HUES48 (cell line): Measurements from ENCODE around the gene SLC25A48.

Experiments used
- H3K27ac ChIP-seq: one replicate; pipeline ENCODE4 v1.7.0; 2013; ENCODE audit warnings: low read depth, low read length, inconsistent platforms
- H3K27me3 ChIP-seq: 2 replicates; pipeline ENCODE4 v1.6.1; 2013; ENCODE audit warnings: mild to moderate bottlenecking, low read length; ENCODE audit not compliant: control insufficient read depth, insufficient read depth
- H3K36me3 ChIP-seq: 2 replicates; pipeline ENCODE4 v1.6.1; 2013; ENCODE audit warnings: low read length; ENCODE audit not compliant: control insufficient read depth, insufficient read depth
- H3K4me1 ChIP-seq: 2 replicates; pipeline ENCODE4 v1.6.1; 2013; ENCODE audit warnings: mild to moderate bottlenecking, low read length; ENCODE audit not compliant: control insufficient read depth, insufficient read depth
- H3K4me3 ChIP-seq: 2 replicates; pipeline ENCODE4 v1.5.1; 2013; ENCODE audit warnings: mild to moderate bottlenecking, low read depth, low read length
- H3K9ac ChIP-seq: 2 replicates; pipeline ENCODE4 v1.6.1; 2013; ENCODE audit warnings: mild to moderate bottlenecking, low read depth, low read length, moderate library complexity
- H3K9me3 ChIP-seq: 2 replicates; pipeline ENCODE4 v1.6.1; 2013; ENCODE audit warnings: low read length; ENCODE audit not compliant: control insufficient read depth, insufficient read depth

Gene SLC25A48

DNA sequence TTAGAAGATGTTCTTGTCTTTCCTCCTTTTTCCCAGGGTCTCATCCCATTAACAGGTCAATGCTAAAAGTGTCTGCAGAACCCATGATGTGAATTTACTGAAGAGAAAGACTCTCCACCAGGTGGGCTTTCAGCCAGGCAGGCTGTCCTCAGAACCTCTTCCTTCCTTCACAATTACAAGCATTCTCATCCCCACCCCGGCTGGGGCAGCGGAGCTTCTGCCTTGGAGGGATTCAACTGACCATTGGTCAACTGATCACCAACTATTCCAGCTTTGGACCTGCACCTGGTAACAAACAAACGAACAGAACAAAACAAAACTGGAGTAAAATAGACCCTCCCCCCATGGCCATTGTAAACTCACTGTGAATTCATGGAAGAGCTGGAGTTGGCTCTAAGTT is 48.6 kb downstream of the SLC25A48 start:
- H3K4me3 ChIP-seq: no peak overlapping the region
- no peak overlapping the region for H3K27ac ChIP-seq

DNA sequence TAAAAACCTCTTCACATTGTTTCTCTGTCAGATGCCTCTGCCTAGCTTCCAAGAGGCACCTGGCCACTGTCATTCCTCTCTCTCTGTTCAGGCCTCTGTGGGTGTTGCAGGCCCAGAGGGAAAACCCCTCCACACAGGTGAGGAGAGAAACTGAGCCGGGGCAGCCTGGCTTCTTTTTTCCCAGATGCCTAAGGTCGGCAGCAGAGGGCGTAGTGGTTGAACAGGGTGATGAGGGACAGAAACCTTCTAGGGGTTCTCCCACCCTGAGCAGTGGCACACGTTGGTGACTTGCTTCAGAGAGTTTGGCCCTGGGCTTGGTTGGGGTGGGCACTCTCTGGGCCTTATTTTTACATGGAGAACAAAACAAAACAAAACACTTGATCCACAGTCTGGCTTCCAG is 49.0 kb downstream of the SLC25A48 start:
- no peaks in the 10 kb centered on the region; the same call in 1 of the 2 replicates for H3K4me1 ChIP-seq
- H3K27me3 ChIP-seq: peaks cover 9% of the 10 kb centered on the region
- no peak overlapping the region for H3K27ac ChIP-seq
- no peak overlapping the region for H3K4me3 ChIP-seq
- no peaks in the 10 kb centered on the region for H3K36me3 ChIP-seq
- no peak overlapping the region for H3K9ac ChIP-seq
- H3K9me3 ChIP-seq: no peaks in the 10 kb centered on the region

More for the DNA sequence above, 48.6 kb downstream of the SLC25A48 start:
- H3K9me3 ChIP-seq: no peaks in the 10 kb centered on the region
- H3K4me1 ChIP-seq: no peaks in the 10 kb centered on the region; the same call in 1 of the 2 replicates
- no peaks in the 10 kb centered on the region for H3K36me3 ChIP-seq
- H3K27me3 ChIP-seq: peaks cover 5% of the 10 kb centered on the region
- H3K9ac ChIP-seq: no peak overlapping the region

DNA sequence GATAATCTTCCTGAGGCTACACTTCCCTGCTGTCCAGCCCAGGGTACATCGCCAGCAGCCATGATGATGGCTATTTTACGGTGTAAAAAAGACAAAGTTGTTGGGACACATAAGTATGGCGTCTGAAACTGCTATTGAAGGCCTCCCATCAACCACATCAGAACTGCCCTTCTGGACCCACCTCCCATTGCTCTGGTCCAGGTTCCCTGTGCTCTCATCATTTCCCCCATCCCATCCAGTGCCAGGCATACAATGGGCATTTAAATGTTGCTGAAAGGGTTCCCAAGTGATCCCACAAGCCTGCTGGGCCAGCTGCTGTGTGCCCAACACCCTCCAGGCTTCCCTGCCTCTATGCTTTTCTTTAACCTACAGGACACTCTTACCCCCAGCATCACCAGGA is 50.6 kb downstream of the SLC25A48 start:
- Histone ChIP-seq H3K27ac (no peak overlapping the region), H3K4me1 (no peaks in the 10 kb centered on the region; the same call in 1 of the 2 replicates), H3K9me3 (no peaks in the 10 kb centered on the region), H3K9ac (no peak overlapping the region), H3K27me3 (peaks cover 20% of the 10 kb centered on the region), H3K36me3 (no peaks in the 10 kb centered on the region), H3K4me3 (no peak overlapping the region)

DNA sequence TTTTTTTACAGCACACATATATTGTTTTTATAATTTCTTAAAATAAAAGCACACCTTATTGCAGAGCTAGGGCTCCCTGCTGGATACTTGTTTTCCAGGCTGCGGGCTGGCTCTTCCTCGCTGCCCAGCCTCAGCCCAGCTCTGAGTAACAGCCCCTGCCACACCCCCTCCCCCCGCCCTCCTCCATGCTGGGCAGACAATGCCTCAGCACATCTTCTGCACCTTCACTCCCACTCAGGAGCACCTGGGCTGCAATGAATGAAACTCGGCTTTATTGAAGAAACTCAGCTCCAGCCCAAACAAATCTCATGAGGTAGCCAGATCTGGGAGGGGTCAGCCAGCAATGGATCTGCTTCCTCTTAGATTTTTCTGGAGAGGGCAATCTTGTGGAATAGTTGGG is 51.7 kb downstream of the SLC25A48 start:
- no peaks in the 10 kb centered on the region; the same call in 1 of the 2 replicates for H3K4me1 ChIP-seq
- H3K9ac ChIP-seq: no peak overlapping the region
- H3K27ac ChIP-seq: no peak overlapping the region
- H3K27me3 ChIP-seq: peaks cover 20% of the 10 kb centered on the region
- H3K9me3 ChIP-seq: no peaks in the 10 kb centered on the region
- no peak overlapping the region for H3K4me3 ChIP-seq
- H3K36me3 ChIP-seq: no peaks in the 10 kb centered on the region

DNA sequence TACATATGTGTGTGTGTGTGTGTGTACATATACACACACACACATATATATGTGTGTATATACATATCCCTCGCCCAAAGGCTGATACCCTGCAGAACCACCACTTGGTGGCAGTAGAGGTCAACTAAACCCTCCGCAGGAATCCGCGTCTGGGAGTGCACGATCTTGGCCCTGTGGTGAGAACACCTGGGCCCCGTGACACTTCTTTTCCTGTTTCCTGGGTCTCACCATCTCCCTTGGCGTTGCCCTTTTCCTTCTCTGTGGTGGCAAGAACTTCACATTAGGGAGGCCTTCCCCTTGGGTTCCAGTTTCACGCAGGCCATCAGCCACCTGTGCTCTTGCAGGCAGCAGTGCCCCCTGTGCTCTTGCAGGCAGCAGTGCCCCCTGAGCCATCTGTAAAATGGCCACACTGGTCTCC is 53.0 kb downstream of the SLC25A48 start:
- H3K4me1 ChIP-seq: no peaks in the 10 kb centered on the region; the same call in 1 of the 2 replicates
- peaks cover 20% of the 10 kb centered on the region for H3K27me3 ChIP-seq
- no peaks in the 10 kb centered on the region for H3K9me3 ChIP-seq
- no peak overlapping the region for H3K27ac ChIP-seq
- H3K9ac ChIP-seq: no peak overlapping the region
- H3K4me3 ChIP-seq: no peak overlapping the region
- H3K36me3 ChIP-seq: no peaks in the 10 kb centered on the region

DNA sequence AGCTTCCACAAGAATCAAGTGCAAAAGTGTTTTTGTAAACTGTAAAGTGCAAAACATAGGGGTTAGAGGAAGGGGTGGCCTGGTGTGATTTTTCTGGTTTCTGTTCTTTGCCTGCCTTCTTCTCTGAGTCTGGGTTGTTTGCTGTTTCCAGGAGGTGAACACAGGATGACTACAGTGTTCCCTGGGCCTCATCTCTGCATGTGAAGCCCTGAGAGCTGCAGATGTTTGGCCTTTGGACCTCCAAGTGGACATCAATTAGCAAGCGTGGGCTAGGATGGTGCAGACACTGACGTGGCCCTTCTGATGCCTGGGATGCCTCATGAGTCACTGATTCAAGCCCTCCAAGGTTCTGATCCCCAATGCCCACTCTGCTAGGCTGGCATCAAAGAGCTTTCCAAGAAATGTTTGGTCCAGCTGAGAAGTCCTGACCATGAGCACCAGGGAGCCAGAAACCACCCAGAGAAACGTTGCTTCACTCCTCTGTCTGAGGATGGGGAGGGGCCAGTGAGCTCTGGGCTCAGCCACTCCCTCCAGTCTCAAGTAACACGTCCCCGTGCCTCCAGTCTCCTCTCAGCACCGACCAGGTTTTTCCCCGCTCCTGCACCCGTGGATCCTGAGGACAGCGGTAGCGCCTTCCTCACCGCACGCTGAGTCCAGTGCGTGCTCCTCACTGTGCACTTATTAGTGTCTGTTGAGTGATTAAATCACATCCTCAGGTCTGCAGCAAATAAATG is 53.6 kb downstream of the SLC25A48 start:
- no peak overlapping the region for H3K27ac ChIP-seq
- no peak overlapping the region for H3K9ac ChIP-seq
- peaks cover 20% of the 10 kb centered on the region for H3K27me3 ChIP-seq
- no peak overlapping the region for H3K4me3 ChIP-seq
- no peaks in the 10 kb centered on the region for H3K9me3 ChIP-seq
- H3K4me1 ChIP-seq: no peaks in the 10 kb centered on the region; the same call in 1 of the 2 replicates
- H3K36me3 ChIP-seq: no peaks in the 10 kb centered on the region

DNA sequence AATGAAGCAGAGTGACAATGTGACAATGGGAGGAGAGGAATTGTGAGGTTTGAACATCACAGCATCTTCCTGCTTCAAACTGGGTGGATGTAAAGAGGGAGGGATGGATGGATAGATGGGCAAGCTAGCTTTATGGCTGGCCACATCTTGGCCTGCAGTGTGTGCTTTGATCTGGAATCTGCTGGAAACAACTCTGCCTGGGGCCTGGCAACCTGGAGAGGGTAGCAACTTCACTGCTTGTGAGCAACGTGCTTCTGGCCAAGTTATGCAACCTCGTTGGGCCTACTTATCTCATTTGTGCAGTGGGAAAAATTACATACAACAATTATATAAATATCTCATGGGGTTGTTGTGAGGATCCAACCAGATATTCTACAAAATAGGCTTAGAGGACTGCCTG is 55.8 kb downstream of the SLC25A48 start:
- H3K27me3 ChIP-seq: peaks cover 20% of the 10 kb centered on the region
- H3K9me3 ChIP-seq: no peaks in the 10 kb centered on the region
- no peak overlapping the region for H3K9ac ChIP-seq
- no peaks in the 10 kb centered on the region for H3K36me3 ChIP-seq
- H3K4me1 ChIP-seq: no peaks in the 10 kb centered on the region; the same call in 1 of the 2 replicates
- no peak overlapping the region for H3K4me3 ChIP-seq
- H3K27ac ChIP-seq: no peak overlapping the region

DNA sequence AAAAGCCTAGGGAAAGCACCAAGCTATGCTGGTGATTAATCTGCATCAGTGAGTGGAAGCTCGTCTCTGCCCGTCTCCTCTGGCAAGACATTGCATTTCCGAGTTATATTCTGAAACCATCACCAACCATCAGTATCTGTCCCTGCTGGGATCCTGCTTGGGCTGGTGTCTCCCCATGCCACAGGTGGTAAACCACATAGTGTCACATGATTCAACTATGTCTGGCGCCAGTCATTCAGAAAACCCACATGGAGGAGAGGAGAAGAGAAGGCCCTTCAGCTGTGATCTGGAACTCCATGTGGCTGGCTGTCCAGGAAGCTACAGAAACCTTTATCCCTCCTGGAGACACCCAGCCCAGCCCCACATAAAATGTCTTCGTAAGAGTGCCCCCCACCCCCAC is 56.4 kb downstream of the SLC25A48 start:
- Histone ChIP-seq H3K9ac (no peak overlapping the region), H3K27me3 (peaks cover 20% of the 10 kb centered on the region), H3K9me3 (no peaks in the 10 kb centered on the region), H3K4me1 (no peaks in the 10 kb centered on the region; the same call in 1 of the 2 replicates), H3K4me3 (no peak overlapping the region), H3K36me3 (no peaks in the 10 kb centered on the region), H3K27ac (no peak overlapping the region)

DNA sequence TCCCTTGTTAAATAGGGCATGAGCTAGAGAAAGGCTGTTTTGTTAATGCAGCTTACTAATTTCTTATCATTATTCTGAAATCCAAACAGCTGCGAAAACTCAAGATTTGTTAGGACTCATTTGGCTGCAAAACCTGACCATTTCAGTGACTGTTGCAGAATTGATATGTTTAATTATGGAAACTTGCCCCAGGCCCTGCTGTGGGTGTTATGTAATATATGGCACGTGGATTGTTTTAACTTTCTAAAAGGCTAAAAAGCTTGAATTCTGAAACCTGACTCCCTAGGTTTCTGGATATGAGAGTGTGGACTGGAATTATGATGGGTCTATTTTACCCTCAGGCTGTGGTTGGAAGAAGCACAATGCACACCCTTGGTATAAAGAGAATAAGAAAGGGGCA is 56.8 kb downstream of the SLC25A48 start:
- no peak overlapping the region for H3K9ac ChIP-seq
- no peaks in the 10 kb centered on the region for H3K9me3 ChIP-seq
- no peak overlapping the region for H3K4me3 ChIP-seq
- peaks cover 20% of the 10 kb centered on the region for H3K27me3 ChIP-seq
- H3K36me3 ChIP-seq: no peaks in the 10 kb centered on the region
- H3K4me1 ChIP-seq: no peaks in the 10 kb centered on the region; the same call in 1 of the 2 replicates
- H3K27ac ChIP-seq: no peak overlapping the region

DNA sequence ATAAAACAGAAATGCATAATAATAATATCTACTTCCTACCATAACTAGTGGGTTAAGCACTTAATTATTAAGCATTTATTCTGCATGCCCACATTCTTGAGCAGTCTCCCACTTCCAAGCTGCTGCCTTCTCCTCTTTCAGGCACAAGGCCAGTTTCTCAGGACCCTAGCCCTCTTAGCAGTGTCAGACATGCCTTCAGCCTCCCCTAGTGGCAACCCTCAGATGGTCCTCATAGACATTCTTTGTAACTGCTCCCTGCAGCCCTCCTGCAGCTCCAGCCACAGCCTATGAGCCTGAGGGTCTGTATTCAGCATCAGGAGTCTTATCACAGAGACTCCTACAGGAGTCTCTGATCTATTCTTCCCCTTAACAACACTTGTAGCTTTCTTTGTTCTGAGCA is 57.3 kb downstream of the SLC25A48 start:
- no peaks in the 10 kb centered on the region; the same call in 1 of the 2 replicates for H3K4me1 ChIP-seq
- H3K4me3 ChIP-seq: no peak overlapping the region
- H3K9me3 ChIP-seq: no peaks in the 10 kb centered on the region
- H3K27me3 ChIP-seq: peaks cover 20% of the 10 kb centered on the region
- no peak overlapping the region for H3K9ac ChIP-seq
- H3K36me3 ChIP-seq: no peaks in the 10 kb centered on the region
- no peak overlapping the region for H3K27ac ChIP-seq

DNA sequence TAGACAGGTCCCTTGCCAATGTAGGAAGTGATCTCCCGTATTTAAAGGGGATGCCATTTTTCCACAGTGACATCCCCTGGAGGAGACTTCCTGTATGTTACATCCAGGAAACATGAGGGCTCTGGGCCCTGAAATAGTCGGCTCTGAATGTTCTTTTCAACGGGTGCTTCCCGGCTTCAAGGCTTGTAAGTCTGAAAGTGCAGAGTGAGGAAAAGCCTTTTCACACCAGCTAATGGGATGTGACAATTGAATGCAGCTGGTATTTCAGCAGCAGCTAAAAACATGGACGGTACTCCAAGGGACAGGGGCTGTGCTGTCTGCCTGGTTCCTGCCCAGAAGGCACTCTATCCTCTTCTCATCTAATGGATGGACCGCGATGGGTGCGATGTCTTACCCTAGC is 59.8 kb downstream of the SLC25A48 start:
- no peak overlapping the region for H3K4me3 ChIP-seq
- no peak overlapping the region for H3K27ac ChIP-seq
- no peak overlapping the region for H3K9ac ChIP-seq
- H3K36me3 ChIP-seq: no peaks in the 10 kb centered on the region
- H3K4me1 ChIP-seq: no peaks in the 10 kb centered on the region
- no peaks in the 10 kb centered on the region for H3K9me3 ChIP-seq
- H3K27me3 ChIP-seq: peaks cover 3% of the 10 kb centered on the region; the same call in 1 of the 2 replicates
